ENCODE measurements around the gene FAM168B. TPM values are rescaled to one million over a fixed set of nuclear protein-coding genes. Genes with fewer than 3 reads are reported as not detected.

The FAM168B gene
- total RNA-seq, 1 experiment from 2014 or later, result 81.4 TPM

DNA sequence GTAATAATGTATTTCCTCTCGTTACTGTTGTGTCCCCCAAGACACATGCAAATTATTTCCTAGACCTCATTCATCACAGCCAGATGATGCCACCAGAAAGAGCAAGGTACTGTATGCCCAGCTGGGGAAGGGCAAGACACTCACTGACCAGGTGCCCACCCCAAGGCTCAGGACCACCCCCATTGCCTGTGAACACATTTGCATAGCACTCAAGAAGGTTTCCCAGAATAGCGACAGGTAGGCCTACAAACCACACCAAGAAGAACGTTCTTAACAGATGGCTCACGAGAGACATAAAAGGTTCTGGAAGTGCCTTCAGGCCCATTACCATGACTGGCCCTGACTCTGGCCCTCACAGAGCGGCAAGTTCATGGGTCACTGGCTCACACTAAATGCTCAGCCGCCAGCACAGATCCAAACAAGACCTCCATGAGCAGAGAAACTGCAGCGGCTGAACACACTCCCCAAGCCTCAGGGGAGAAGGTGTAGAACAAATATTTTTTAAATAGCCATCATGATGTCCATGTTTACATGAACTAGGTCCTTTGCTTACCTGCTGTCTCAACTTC, 44.0 kb downstream of the FAM168B start:
- no peak overlapping the region for H2BK12ac ChIP-seq (ENCODE audit: insufficient read length, low read depth, low read length)
- no peak overlapping the region for H3K18ac ChIP-seq (ENCODE audit: insufficient read length, low read depth, low read length)
- DNase-seq, result no peak
- H3K79me2 ChIP-seq (ENCODE audit: insufficient read depth, low read length), result no peaks in the 10 kb centered on the region
- Mint-ChIP-seq H3K36me3 (ENCODE audit: insufficient read depth in 1 of 3, low read depth in 3 of 3) (peaks cover 40 to 66% (median 65%) of the 10 kb centered on the region in 3 experiments; a peak in 6 of 7 replicates), H3K4me1 (no peaks in the 10 kb centered on the region), H3K4me3 (no peak overlapping the region), H3K27me3 (ENCODE audit: low read depth) (no peaks in the 10 kb centered on the region; the same call in 1 of the 2 replicates), H3K9me3 (no peaks in the 10 kb centered on the region), H3K27ac (peak overlapping the region in 1 of 3 experiments; percentile 53; a peak in 1 of 7 replicates)
- no peak overlapping the region for H3K23ac ChIP-seq (ENCODE audit: insufficient read length, low read depth, low read length)
- no peak overlapping the region for H2BK120ac ChIP-seq (ENCODE audit: low read depth, low read length, poor library complexity, severe bottlenecking)
- no peak overlapping the region for H2AFZ ChIP-seq (ENCODE audit: low read length)
- H4K91ac ChIP-seq (ENCODE audit: insufficient read length, low read depth, low read length), result no peak overlapping the region
- H2AK5ac ChIP-seq (ENCODE audit: insufficient read length, low read length), result no peak overlapping the region
- H4K8ac ChIP-seq (replicated peaks; ENCODE audit: insufficient read length, low read depth, low read length), result no peak overlapping the region
- no peak overlapping the region for H3K56ac ChIP-seq (ENCODE audit: insufficient read length, low read depth, low read length)
- no peak overlapping the region for H4K5ac ChIP-seq (ENCODE audit: insufficient read length, low read depth, low read length)
- no peaks in the 10 kb centered on the region for H3K23me2 ChIP-seq (ENCODE audit: insufficient read length, low read depth, low read length, poor library complexity, severe bottlenecking)
- H3K4me2 ChIP-seq (ENCODE audit: insufficient read depth, insufficient read length, low read length), result no peak overlapping the region
- no peaks in the 10 kb centered on the region for H3K4me1 ChIP-seq (ENCODE audit: insufficient read depth, low read length)
- H3T11ph ChIP-seq (ENCODE audit: low read length), result no peak overlapping the region
- H4K20me1 ChIP-seq (ENCODE audit: control insufficient read depth, insufficient read depth, insufficient read length), result peaks cover 2% of the 10 kb centered on the region
- H3K9me3 ChIP-seq (ENCODE audit: control insufficient read depth, low read depth, low read length), result no peaks in the 10 kb centered on the region
- H3K14ac ChIP-seq (ENCODE audit: insufficient read depth, low read length), result no peak overlapping the region
- H3K27me3 ChIP-seq (ENCODE audit: insufficient read depth, low read length), result no peaks in the 10 kb centered on the region
- H2BK20ac ChIP-seq (ENCODE audit: low read depth, low read length, poor library complexity, severe bottlenecking), result no peak overlapping the region
- H3K79me1 ChIP-seq (ENCODE audit: insufficient read depth, low read depth, low read length, poor library complexity, severe bottlenecking), result no peaks in the 10 kb centered on the region
- no peak overlapping the region for H3K9ac ChIP-seq (ENCODE audit: extremely low read depth, insufficient read length, low read length)
- H3K4ac ChIP-seq (ENCODE audit: low read depth, low read length), result no peak overlapping the region
- TF ChIP-seq, protein P1, sequence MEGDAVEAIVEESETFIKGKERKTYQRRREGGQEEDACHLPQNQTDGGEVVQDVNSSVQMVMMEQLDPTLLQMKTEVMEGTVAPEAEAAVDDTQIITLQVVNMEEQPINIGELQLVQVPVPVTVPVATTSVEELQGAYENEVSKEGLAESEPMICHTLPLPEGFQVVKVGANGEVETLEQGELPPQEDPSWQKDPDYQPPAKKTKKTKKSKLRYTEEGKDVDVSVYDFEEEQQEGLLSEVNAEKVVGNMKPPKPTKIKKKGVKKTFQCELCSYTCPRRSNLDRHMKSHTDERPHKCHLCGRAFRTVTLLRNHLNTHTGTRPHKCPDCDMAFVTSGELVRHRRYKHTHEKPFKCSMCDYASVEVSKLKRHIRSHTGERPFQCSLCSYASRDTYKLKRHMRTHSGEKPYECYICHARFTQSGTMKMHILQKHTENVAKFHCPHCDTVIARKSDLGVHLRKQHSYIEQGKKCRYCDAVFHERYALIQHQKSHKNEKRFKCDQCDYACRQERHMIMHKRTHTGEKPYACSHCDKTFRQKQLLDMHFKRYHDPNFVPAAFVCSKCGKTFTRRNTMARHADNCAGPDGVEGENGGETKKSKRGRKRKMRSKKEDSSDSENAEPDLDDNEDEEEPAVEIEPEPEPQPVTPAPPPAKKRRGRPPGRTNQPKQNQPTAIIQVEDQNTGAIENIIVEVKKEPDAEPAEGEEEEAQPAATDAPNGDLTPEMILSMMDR (conservative IDR thresholded peaks at IDR 0.05), result no peak
- no peak overlapping the region for H2BK5ac ChIP-seq (ENCODE audit: insufficient read length, low read length)
- WGBS (ENCODE audit: extremely low coverage, insufficient read length, low lambda C conversion rate), result no CpG with 5 or more reads among the region's 7 CpGs
- H3K27ac ChIP-seq (ENCODE audit: insufficient read length, low read depth, low read length), result no peak overlapping the region
- no peak overlapping the region for H2BK15ac ChIP-seq (ENCODE audit: low read depth, low read length)

Measured in H9 (cell line).